HK-2 (cell line): Measurements from ENCODE around the gene IMPA2.
"Not testable (repeated sequence)": the region's sequence is repeated elsewhere in the genome, so short reads cannot be mapped to it uniquely, and the experiment has no call there.

Experiments used
- DNase-seq: peaks from one replicate; pipeline ENCODE4 v3.0.0-alpha.2; 2018; ENCODE audit not compliant: unreplicated experiment

The IMPA2 gene

GRCh38 chr18:11981192-11981542 is at the start of gene IMPA2:
IMPA2 (plus strand) TSS chr18:11981507; CDS start chr18:11981670, 163 bp downstream.
- DNase-seq: no peak

GRCh38 chr18:11932393-11932792 is 48.9 kb upstream of the IMPA2 start:
- DNase-seq: no peak

GRCh38 chr18:11937874-11938478 is 43.3 kb upstream of the IMPA2 start:
- DNase-seq: peak; percentile 51

- no peak for DNase-seq
These were observed 40.4 kb upstream of the IMPA2 start for GRCh38 chr18:11940956-11941355.

GRCh38 chr18:11943551-11943950 is 37.8 kb upstream of the IMPA2 start:
- no peak for DNase-seq

GRCh38 chr18:11944252-11944651 is 37.1 kb upstream of the IMPA2 start:
- no peak for DNase-seq

- DNase-seq: no peak
These were observed 36.5 kb upstream of the IMPA2 start for GRCh38 chr18:11944786-11945185.

GRCh38 chr18:11945834-11946659 is 35.3 kb upstream of the IMPA2 start:
- DNase-seq: peak; percentile 34

GRCh38 chr18:11946756-11947155 is 34.6 kb upstream of the IMPA2 start:
- peak; percentile 31 for DNase-seq

GRCh38 chr18:11947214-11948191 is 33.8 kb upstream of the IMPA2 start:
- peak; percentile 86 for DNase-seq

GRCh38 chr18:11948852-11949523 is 32.3 kb upstream of the IMPA2 start:
- no peak for DNase-seq

- DNase-seq: no peak
These were observed 30.5 kb upstream of the IMPA2 start for GRCh38 chr18:11950824-11951223.

GRCh38 chr18:11951390-11951851 is 29.9 kb upstream of the IMPA2 start:
- no peak for DNase-seq

- DNase-seq: no peak
These were observed 28.2 kb upstream of the IMPA2 start for GRCh38 chr18:11953113-11953512.

GRCh38 chr18:11955239-11956029 is 25.9 kb upstream of the IMPA2 start:
- no peak for DNase-seq

- no peak for DNase-seq
These were observed 24.7 kb upstream of the IMPA2 start for GRCh38 chr18:11956371-11957308.

GRCh38 chr18:11957636-11958035 is 23.7 kb upstream of the IMPA2 start:
- no peak for DNase-seq

GRCh38 chr18:11959651-11960050 is 21.7 kb upstream of the IMPA2 start:
- not testable (repeated sequence) for DNase-seq

- no peak for DNase-seq
These were observed 20.4 kb upstream of the IMPA2 start for GRCh38 chr18:11960743-11961380.
